GM12892 (cell line): ENCODE measurements around the gene PCYT1A.

Source experiments
- POLR2A ChIP-seq: IDR thresholded peaks from 2 replicates; pipeline ENCODE4 v1.6.1; 2011; ENCODE audit warnings: low read depth, low read length, control low read depth
- POLR2AphosphoS5 ChIP-seq: IDR thresholded peaks from 2 replicates; pipeline ENCODE4 v1.6.1; 2011; ENCODE audit warnings: low read depth, low read length, control low read depth
- TAF1 ChIP-seq: IDR thresholded peaks from 2 replicates; pipeline ENCODE4 v1.6.1; 2011; ENCODE audit warnings: low read depth, mild to moderate bottlenecking, control low read depth, low read length, borderline replicate concordance

- TF ChIP-seq POLR2AphosphoS5 (no peak), POLR2A (no peak), TAF1 (no peak)
These were observed 26.7 kb downstream of the PCYT1A start for GRCh38 chr3:196260784-196261183.
